VCaP (cell line): ENCODE measurements around the gene ACTR8.
A peak's percentile ranks its signal among the peaks of the same experiment; 100 is the strongest.
"Not testable (repeated sequence)": the region's sequence is repeated elsewhere in the genome, so short reads cannot be mapped to it uniquely, and the experiment has no call there.

Experiments
- H3K27ac ChIP-seq: fragments of 450-650 bp; 2 replicates; pipeline ENCODE4 v1.5.1; 2017
- CTCF ChIP-seq: fragments of 450-650 bp; conservative IDR thresholded peaks from 2 replicates; pipeline ENCODE4 v1.5.1; 2017; ENCODE audit warnings: mild to moderate bottlenecking, moderate library complexity

The ACTR8 gene

GRCh38 chr3:53881691-53882593 is at the start of gene ACTR8:
TSS of gene ACTR8 (minus strand) at chr3:53882152. CDS start at chr3:53882101, 51 bp downstream.
- peak; percentile 18; the same call in 1 of the 2 replicates for TF ChIP-seq CTCF
- H3K27ac ChIP-seq = peak within 1 kb of the TSS; percentile 89

DNA sequence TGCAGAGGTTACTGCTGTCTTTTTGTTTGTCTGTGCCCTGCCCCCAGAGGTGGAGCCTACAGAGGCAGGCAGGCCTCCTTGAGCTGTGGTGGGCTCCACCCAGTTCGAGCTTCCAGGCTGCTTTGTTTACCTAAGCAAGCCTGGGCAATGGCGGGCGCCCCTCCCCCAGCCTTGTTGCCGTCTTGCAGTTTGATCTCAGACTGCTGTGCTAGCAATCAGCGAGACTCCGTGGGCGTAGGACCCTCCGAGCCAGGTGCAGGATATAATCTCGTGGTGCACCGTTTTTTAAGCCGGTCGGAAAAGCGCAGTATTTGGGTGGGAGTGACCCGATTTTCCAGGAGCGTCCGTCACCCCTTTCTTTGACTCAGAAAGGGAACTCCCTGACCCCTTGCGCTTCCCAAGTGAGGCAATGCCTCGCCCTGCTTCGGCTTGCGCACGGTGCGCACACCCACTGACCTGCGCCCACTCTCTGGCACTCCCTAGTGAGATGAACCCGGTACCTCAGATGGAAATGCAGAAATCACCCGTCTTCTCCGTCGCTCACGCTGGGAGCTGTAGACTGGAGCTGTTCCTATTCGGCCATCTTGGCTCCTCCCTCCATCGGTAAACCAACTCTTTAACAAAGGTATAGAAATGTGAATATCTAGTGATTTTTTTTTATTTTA is 45.4 kb upstream of the ACTR8 start:
- H3K27ac ChIP-seq = not testable (repeated sequence)

GRCh38 chr3:53921296-53921695 is 39.3 kb upstream of the ACTR8 start:
- no peak overlapping the region for H3K27ac ChIP-seq
- peak; percentile 90 for TF ChIP-seq CTCF

GRCh38 chr3:53919741-53920140 is 37.8 kb upstream of the ACTR8 start:
- TF ChIP-seq CTCF = no peak
- H3K27ac ChIP-seq = no peak overlapping the region

- no peak for TF ChIP-seq CTCF
- H3K27ac ChIP-seq = no peak overlapping the region
Measured at GRCh38 chr3:53913401-53913800, 31.4 kb upstream of the ACTR8 start.

GRCh38 chr3:53902711-53903110 is 20.8 kb upstream of the ACTR8 start:
- no peak for TF ChIP-seq CTCF
- no peak overlapping the region for H3K27ac ChIP-seq

GRCh38 chr3:53902067-53902466 is 20.1 kb upstream of the ACTR8 start:
- H3K27ac ChIP-seq = no peak overlapping the region
- TF ChIP-seq CTCF = no peak
